Erythroblast (primary cell): ENCODE results near the gene PPFIA4.

ENCODE experiments used
- DNase-seq, 2 experiments: peaks; one replicate each; lab custom pipeline; 2025; lab: John Stamatoyannopoulos, UW
- GATA1 ChIP-seq: IDR thresholded peaks from 2 replicates; pipeline ENCODE4 v1.6.1; 2011; ENCODE audit warnings: low read depth, mild to moderate bottlenecking, control low read depth, low read length, moderate library complexity
- POLR2A ChIP-seq: IDR thresholded peaks from 2 replicates; pipeline ENCODE4 v1.6.1; 2011; ENCODE audit warnings: mild to moderate bottlenecking, low read length

Gene PPFIA4

GRCh38 chr1:203039609-203040512 is 13.6 kb downstream of the PPFIA4 start:
- TF ChIP-seq POLR2A: no peak
- TF ChIP-seq GATA1: no peak
- DNase-seq: peak; percentile 73 to 79

- TF ChIP-seq GATA1 (no peak), POLR2A (no peak)
- peak; percentile 73 to 86 for DNase-seq
Measured at GRCh38 chr1:203040513-203041275, 14.4 kb downstream of the PPFIA4 start.

- TF ChIP-seq GATA1 (no peak), POLR2A (no peak)
- no peak for DNase-seq
Measured at GRCh38 chr1:203041351-203041932, 15.2 kb downstream of the PPFIA4 start.

- TF ChIP-seq GATA1 (no peak), POLR2A (no peak)
- no peak for DNase-seq
Measured at GRCh38 chr1:203043830-203044545, 17.7 kb downstream of the PPFIA4 start.

- no peak for DNase-seq
- TF ChIP-seq POLR2A (no peak), GATA1 (no peak)
Measured at GRCh38 chr1:203044546-203045250, 18.4 kb downstream of the PPFIA4 start.

- no peak for TF ChIP-seq POLR2A
- no peak for DNase-seq
Measured at GRCh38 chr1:203045336-203045735, 19.0 kb downstream of the PPFIA4 start.

GRCh38 chr1:203045821-203046594 is 19.7 kb downstream of the PPFIA4 start:
- no peak for DNase-seq
- TF ChIP-seq GATA1 (no peak), POLR2A (no peak)

- DNase-seq: no peak
Measured at GRCh38 chr1:203046984-203047630, 20.8 kb downstream of the PPFIA4 start.

GRCh38 chr1:203048086-203048485 is 21.8 kb downstream of the PPFIA4 start:
- DNase-seq: no peak
- TF ChIP-seq GATA1 (no peak), POLR2A (no peak)

More at GRCh38 chr1:203046984-203047630, 20.8 kb downstream of the PPFIA4 start:
- TF ChIP-seq POLR2A (no peak), GATA1 (no peak)

GRCh38 chr1:203048555-203049051 is 22.3 kb downstream of the PPFIA4 start:
- TF ChIP-seq POLR2A (no peak), GATA1 (no peak)
- DNase-seq: no peak

GRCh38 chr1:203049077-203049476 is 22.8 kb downstream of the PPFIA4 start:
- DNase-seq: no peak
- TF ChIP-seq POLR2A: no peak
- no peak for TF ChIP-seq GATA1
